Germinal center (tissue), 1 donor: ENCODE measurements around the gene NR1H3.

ENCODE experiments used
- DNase-seq: peaks from one replicate; pipeline ENCODE4 v3.0.0; 2012; ENCODE audit warnings: mixed read lengths, low spot score

NR1H3 gene

DNA sequence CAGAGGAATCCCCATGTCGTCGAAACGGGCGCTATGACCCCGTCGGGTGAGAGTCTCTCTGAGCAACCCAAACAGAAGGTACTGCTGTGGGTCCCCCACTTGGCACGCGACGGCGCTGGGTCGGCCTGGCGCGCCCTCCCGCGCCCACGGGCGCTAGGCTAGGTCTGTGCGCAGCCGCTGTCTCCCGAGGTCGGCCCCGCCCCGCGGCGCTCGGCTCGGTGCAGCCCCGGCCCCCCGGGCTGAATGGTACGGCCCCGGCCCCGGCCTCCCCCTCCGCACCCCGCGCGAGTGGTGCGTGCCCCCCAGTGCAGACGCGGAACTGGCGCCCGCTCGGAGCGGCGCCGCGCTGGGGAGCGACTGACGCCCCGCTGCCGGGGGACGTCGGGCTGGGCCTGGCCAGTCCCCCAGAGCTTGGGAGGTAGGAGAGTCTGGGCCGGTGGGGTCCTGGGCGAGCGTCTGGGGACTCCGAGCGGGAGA, 12.1 kb downstream of the NR1H3 start, which contains the start of gene MADD:
Gene MADD (plus strand): TSS at position 305 of the 477 bp plus-strand sequence.
- peak; percentile 97 for DNase-seq

DNA sequence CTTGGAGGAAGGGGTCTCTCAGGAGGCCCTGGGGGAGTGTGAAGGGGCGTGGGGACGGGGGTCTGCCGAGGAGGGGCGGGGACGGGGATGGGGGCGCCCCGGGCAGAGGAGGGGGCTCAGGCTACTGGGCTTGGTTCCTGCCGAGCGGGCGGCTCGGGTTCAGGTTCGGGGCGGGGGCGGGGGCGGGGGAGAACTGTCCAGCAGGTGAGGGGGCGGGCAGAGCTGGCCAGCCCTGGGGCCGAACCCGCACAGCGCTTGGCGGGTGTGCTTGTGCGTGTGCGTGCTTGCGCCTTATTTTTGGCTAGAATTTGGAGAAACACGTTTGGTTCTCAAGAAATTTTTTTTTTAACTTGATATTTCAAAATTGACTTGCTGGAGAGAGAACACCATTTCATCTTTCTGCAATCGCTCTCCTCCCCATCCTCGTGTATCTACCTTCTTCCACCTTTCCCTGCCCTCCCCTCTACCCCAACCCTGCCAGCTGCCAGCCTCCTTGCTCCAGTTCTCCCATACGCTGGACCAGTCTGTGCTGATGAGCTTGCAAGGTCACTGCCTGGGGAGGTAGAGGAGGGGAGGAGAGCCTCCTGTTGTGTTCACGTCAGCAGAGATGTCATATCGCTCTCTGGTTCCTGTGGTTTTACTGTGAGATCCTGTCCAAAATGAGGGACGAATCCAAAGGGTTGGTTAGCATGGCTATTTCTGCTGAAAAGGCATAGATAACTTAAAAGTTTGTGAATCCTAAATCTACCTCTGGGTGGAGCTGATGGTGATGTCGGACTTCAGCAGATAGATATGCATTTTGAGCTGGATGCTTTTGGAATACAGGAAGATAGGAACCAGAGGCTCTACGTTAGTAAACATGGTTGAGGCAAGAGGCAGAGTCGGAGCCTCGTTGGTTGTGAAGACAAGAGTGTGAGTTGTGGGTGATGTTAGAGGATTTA, 12.8 kb downstream of the NR1H3 start:
- no peak for DNase-seq

DNA sequence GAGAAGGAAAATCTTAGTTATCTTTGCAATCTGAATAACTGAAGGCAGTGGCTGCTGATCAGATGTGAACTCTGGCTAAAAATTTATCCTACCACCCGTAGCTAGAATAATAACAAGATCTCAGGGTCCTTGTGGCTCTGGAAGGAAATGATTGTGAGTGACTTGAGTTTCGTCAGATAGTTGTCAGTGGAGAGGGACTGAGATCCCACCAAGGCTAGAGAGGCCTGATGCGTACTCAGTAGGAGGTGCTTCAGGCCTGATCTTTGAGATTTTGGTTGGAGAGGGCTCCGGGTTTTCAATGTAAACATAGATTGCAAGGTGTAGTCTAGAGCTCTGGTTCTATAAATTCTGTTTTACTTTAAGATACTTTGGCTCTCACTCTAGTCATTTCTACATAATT, 13.5 kb downstream of the NR1H3 start:
- DNase-seq, result no peak

DNA sequence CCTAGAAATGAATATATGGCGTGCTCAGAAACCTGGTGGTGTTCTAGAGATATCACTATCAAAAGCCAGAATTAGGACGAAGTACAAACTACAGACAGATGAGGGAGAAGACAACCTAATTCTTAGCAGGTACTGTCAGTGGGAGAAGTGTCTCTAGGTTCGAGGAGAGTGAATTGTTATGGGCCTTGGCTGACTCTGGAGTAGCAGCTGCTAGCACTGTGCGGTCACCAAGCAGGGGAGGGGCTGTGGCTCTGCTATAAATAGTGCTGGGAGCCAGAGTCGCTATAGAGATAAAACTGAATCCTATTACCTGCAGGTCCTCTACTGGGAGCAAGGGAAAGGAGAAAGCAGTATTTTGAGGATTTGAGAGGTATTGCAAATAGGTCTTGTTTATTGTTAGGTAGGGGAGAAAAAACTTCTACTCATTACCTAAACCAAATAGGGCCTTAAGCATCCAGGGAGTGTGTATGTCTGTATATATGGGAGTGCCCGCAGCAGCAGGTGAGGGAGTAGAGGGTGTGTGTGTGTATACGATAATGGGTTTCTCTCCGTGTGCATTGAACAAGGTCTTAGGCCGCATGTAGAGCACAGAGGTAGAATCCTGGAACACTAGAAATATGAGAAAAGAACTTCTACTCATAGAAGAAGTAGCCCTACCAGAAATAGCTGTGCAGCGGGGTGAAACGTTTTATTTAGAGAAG, 14.3 kb downstream of the NR1H3 start:
- no peak for DNase-seq

DNA sequence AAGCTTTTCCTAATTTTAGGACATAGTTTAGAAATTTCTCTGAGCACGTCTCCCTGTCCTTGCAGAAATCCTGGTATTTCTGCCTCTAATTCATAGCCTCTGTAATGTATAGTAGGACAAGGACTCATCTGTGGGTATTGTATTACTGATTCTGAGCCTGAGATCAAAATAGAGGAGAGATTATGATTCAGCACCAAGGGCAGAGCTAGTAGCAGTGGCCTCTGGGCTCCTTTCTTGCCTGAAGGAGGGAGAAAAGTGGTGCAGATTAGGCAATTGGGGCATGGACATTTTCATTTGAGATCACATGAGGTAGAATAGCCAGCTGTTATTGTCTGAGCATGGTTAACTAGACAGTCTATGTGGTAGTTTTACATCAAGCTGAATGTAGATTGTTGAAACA, 14.9 kb downstream of the NR1H3 start:
- no peak for DNase-seq

DNA sequence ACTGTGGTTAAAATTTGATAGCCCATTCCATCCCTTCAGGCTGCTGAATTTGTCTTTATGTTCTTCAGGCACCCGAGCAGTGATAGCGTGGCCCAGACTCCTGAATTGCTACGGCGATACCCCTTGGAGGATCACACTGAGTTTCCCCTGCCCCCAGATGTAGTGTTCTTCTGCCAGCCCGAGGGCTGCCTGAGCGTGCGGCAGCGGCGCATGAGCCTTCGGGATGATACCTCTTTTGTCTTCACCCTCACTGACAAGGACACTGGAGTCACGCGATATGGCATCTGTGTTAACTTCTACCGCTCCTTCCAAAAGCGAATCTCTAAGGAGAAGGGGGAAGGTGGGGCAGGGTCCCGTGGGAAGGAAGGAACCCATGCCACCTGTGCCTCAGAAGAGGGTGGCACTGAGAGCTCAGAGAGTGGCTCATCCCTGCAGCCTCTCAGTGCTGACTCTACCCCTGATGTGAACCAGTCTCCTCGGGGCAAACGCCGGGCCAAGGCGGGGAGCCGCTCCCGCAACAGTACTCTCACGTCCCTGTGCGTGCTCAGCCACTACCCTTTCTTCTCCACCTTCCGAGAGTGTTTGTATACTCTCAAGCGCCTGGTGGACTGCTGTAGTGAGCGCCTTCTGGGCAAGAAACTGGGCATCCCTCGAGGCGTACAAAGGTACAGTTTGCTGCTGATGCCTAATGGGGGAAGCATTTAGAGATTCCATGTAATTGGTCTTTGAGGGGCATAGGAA, 16.9 kb downstream of the NR1H3 start:
- no peak for DNase-seq

DNA sequence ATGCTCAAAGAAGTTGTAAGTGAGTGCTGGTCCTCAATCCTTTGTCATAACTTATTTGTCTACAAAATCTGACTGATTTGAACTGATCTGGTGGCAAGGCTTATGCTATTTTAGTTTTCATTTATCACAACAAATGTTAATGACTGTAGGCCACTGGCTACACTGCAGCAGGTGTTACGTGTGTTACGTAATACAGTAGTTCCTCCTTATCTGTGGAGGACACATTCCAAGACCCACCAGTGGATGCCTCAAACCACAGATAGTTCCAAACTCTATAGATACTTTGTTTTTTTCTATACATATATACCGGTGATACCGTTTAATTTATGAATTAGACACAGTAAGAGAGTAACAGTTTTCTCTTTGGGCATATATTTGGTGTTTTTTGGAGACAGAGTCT, 19.1 kb downstream of the NR1H3 start:
- no peak for DNase-seq

GRCh38 chr11:47278058-47278457, 20.3 kb downstream of the NR1H3 start:
- no peak for DNase-seq

DNA sequence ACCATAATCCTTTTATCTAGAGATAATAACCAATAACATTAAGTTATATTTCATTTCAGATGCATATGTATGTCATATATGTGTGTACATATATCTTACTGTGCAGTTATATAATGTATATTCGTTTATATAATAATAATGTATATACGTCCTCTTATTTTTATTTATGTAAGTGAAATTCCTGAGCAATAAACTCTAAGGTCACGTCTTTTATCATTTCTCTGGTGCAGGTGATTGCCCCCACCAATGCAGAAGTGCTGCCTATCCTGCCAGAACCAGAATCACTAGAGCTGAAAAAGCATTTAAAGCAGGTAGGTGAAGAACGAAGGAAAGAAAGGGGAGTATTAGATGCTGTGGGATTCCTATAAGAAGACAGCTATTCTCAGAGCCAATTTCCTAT, 21.0 kb downstream of the NR1H3 start:
- DNase-seq, result no peak

GRCh38 chr11:47280099-47280498, 22.3 kb downstream of the NR1H3 start:
- DNase-seq, result no peak

DNA sequence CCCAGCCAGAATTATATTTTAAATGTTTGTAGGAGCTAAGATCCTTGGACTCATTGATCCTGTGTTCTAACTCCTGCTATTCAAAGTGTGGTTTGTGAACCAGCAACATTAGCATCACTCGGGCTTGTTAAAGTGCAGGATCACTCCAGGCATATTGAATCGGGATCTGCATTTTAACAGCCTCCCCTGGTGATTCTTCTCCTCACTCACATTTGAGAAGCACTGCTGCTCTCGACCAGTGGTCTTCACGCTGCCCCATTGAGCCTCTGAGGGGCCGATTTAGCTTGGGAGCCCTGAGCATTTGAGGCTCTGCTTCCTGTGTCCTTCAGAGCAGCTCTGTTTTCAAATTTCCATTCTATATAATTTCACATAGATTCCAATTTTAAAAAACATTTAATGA, 23.1 kb downstream of the NR1H3 start:
- DNase-seq, result no peak

DNA sequence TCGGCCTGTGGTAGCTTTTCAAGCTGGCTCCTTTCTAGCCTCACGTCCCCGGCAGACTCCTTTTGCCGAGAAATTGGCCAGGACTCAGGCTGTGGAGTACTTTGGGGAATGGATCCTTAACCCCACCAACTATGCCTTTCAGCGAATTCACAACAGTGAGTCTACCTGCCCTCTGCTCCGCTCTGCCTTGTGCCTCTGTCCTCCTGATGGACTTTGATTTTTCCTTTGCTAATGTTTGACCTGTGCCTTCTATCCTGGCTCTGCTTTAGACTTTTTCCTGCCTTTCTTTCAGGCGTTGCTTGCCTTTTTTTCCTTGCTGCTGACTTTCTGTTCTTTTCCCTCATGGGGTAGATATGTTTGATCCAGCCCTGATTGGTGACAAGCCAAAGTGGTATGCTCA, 24.7 kb downstream of the NR1H3 start:
- no peak for DNase-seq

GRCh38 chr11:47284151-47284550, 26.4 kb downstream of the NR1H3 start:
- DNase-seq, result no peak

DNA sequence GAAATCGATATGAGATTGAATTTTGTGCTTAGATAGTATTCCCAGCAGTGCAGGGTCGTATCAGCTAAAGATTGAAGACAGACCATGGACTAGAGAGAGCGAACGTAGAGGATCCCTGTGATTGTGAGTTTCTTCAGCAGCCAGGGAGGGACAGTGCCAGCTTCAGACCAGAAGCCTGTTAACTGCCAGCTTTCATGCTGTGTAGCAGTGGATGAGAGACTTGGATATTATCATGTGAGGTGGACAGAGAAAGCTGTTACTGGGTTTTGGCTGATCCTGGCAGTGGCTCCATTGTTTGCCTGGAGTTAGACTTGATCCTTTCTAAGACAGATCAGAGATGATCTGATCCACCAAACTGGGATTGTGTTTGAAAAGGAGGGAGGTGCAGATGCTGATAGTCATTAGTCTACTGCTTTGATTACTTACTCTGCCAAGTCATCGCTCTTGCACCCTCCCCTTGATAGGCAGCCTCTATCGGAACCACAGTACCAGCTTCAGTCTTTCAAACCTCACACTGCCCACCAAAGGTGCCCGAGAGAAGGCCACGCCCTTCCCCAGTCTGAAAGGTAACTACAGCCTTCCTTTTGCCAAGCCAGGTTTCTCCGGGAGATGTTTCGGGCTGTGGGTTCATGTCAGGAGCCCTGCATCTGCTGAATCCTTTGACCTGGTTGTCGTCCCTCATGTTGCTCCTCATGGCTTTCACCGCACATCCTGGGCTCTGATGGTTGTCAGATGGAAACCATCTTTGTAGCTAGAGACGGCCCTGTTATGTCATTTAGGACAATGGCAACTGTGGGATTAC, 28.4 kb downstream of the NR1H3 start:
- DNase-seq, result no peak

DNA sequence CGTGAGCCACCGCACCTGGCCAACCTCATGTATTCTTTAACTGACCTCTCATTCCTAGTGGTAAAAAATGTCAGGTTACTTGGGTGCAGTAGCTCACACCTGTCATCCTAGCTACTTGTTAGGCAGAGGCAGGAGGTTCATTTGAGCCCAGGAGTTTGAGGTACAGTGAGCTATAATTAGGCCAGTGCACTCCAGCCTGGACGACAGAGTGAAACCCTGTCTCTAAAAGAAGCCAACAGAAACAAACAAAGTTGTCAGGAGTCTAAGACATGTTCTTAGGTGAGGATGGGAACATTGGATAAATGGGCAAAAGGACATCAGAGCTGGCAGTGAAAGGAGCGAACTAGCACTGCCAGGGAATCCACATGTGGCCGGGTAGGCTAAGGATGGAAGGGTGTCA, 30.3 kb downstream of the NR1H3 start:
- DNase-seq, result no peak

GRCh38 chr11:47289856-47290255, 32.1 kb downstream of the NR1H3 start:
- DNase-seq, result no peak

DNA sequence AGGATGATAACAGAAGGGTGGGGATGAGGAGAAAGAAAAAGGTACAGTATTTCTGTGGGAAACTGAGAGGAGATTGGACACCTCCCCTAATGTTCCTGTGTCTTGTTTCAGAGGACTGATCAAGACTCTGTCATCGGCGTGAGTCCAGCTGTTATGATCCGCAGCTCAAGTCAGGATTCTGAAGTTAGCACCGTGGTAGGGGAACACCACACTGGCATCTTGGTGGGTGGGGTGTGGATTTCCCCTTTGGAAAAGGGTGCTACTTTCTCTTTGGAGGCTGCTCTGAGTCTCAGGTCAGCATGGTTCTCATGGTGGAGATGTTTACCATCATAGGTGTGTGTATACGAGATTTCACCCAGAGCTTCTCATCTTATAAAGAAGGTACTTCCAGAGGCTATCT, 37.6 kb downstream of the NR1H3 start:
- DNase-seq, result no peak

DNA sequence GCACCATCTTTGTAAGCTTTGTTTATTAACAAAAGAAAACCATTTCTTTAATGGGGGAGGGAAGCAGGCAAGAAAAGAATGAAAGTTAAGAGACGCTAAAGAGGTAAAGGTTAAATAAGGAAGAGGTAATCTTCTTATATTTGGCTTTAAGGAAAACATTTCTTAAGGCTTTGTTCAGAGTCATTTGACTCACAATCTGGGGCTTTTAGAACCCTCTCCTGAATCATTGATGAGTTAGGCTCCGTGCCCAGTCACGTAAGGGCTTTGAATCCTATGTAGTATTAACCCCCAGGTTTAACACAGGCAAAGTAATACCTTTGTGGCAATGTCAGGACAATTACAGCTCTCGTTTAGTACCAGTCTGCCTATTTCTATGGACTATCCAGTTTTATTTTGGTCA, 38.2 kb downstream of the NR1H3 start:
- DNase-seq, result no peak

DNA sequence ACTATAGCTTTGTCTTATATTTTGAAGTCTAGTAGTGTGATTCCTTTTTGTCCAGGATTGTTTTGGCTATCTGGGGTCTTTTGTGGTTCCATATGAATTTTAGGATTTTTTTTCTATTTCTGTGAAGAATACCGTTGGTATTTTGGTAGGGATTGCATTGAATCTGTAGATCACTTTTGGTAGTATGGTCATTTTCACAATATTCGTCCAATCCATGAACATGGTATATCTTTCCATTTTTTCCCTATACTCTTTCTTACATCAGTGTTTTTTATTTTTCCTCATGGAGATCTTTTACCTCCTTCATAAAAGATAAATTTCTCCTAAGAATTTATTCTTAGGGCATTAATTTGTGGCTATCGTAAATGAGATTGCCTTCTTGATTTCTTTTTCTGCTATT, 41.3 kb downstream of the NR1H3 start:
- no peak for DNase-seq

DNA sequence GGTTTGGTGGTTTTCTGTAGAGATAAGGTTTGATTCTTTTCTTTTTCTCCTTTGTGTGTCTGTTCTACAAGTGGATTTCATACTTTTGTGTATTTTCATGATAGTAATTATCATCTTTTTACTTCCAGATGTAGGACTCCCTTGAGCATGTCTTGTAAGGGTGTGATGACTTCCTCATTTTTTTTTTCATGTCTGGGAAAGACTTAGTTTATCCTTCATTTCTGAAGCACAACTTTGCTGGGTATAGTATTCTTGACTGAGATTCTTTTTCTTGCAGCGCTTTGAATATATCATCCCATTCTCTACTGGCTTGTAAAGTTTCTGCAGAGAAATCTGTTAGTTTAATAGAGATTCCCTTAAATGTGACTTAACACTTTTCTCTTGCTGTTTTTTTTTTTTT, 45.1 kb downstream of the NR1H3 start:
- no peak for DNase-seq

DNA sequence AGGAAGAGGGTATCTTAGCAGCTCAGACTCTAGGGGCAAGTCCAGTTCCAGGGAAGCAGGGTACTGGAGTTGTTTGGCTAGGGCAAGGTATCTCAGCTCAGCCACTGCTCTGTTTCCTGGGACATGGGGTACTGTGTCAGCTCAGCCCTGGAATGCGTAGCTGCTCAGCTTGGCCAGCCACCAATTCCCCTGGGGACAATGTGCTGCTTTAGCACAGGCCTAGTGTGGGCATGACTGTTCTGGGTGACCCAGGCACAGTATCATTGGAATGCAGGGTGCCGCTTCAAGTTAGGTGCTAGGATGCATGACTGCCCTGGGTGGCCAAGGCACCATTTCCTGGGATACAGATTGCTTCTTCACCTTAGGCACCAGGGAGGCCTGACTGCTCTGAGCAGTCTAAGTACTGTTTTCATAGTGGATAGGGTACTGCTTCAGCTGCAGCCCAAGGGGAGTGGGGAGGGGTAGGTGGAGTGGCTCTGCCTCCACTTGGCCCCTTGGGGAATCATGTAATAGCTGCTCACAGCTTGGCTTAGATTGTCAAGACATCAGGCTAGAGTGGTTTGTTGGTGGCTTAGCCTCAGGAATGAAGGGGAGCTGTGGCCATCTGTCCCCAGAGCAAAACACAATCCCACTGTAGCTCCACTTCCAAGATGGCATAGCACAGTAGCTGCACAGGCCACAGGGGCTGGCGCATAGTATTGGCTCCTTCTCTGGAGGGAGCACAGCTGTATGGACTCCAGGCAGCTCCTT, 48.1 kb downstream of the NR1H3 start:
- no peak for DNase-seq
